ENCODE results near the gene APOA4. TPM values are rescaled to one million over a fixed set of nuclear protein-coding genes. Genes with fewer than 3 reads are reported as not detected.

The APOA4 gene
- total and polyA plus RNA-seq, 2 of the 13 experiments (the other 11 are each of a cell fraction or from before 2014, with no cell fraction given), result 3.8 to 7.2 TPM

- TF ChIP-seq CHD4 (IDR thresholded peaks at IDR 0.05; ENCODE audit: borderline replicate concordance, low read length), result no peak
- TF ChIP-seq KDM4B (CRISPR knock-in tag; IDR thresholded peaks at IDR 0.05), result peak; percentile 72; the same call in 1 of the 2 replicates
- peak; percentile 67; the same call in 1 of the 2 replicates for TF ChIP-seq ZSCAN29 (CRISPR knock-in tag; conservative IDR thresholded peaks at IDR 0.05)
- peak; percentile 65; the same call in 1 of the 2 replicates for TF ChIP-seq TP53 (CRISPR knock-in tag; conservative IDR thresholded peaks at IDR 0.05)
- TF ChIP-seq ZNF136 (CRISPR knock-in tag; IDR thresholded peaks at IDR 0.05; ENCODE audit: low read depth), result no peak
- TF ChIP-seq KAT2B (IDR thresholded peaks at IDR 0.05; ENCODE audit: borderline replicate concordance, low read depth, low read length), result no peak
- peak; percentile 84 for TF ChIP-seq NR2C2 (CRISPR knock-in tag; IDR thresholded peaks at IDR 0.05; ENCODE audit: borderline replicate concordance)
- TF ChIP-seq ZNF33A (CRISPR knock-in tag; IDR thresholded peaks at IDR 0.05; ENCODE audit: borderline replicate concordance), result peak; percentile 94
- TF ChIP-seq SCMH1 (CRISPR knock-in tag; IDR thresholded peaks at IDR 0.05; ENCODE audit: borderline replicate concordance), result no peak
- TF ChIP-seq PRPF4 (IDR thresholded peaks at IDR 0.05; ENCODE audit: low read depth, low read length, poor library complexity, severe bottlenecking), result no peak
- TF ChIP-seq ZNF414 (CRISPR knock-in tag; IDR thresholded peaks at IDR 0.05), result peak; percentile 91; the same call in 1 of the 2 replicates
- no peak for TF ChIP-seq LCORL (IDR thresholded peaks at IDR 0.05)
- TF ChIP-seq LCORL (CRISPR knock-in tag; IDR thresholded peaks at IDR 0.05), result peak; percentile 74
- TF ChIP-seq MYC (CRISPR knock-in tag; IDR thresholded peaks at IDR 0.05; ENCODE audit: borderline replicate concordance), result peak; percentile 84; the same call in 1 of the 2 replicates
- TF ChIP-seq ZNF30 (CRISPR knock-in tag; IDR thresholded peaks at IDR 0.05), result peak; percentile 68; the same call in 1 of the 2 replicates
- 0 out of 2 replicates have a peak, but pooled peaks have one; percentile 82 for TF ChIP-seq ZNF570 (CRISPR knock-in tag; IDR thresholded peaks at IDR 0.05; ENCODE audit: borderline replicate concordance)
- peak; percentile 38; the same call in 1 of the 2 replicates for TF ChIP-seq ZBTB7A (CRISPR knock-in tag; IDR thresholded peaks at IDR 0.05)
- TF ChIP-seq RARG (CRISPR knock-in tag; IDR thresholded peaks at IDR 0.05; ENCODE audit: low read depth), result no peak
- TF ChIP-seq TIGD3 (CRISPR knock-in tag; IDR thresholded peaks at IDR 0.05; ENCODE audit: borderline replicate concordance), result no peak
- TF ChIP-seq HNRNPK (IDR thresholded peaks at IDR 0.05; ENCODE audit: low read depth, low read length, poor library complexity, severe bottlenecking), result peak; percentile 74
- no peak for TF ChIP-seq DBP (CRISPR knock-in tag; IDR thresholded peaks at IDR 0.05; ENCODE audit: not compliant biosample characterization)
- peak; percentile 94 for TF ChIP-seq NFKB2 (CRISPR knock-in tag; IDR thresholded peaks at IDR 0.05; ENCODE audit: borderline replicate concordance)
- TF ChIP-seq PLRG1 (conservative IDR thresholded peaks at IDR 0.05), result no peak
- 0 out of 2 replicates have a peak, but pooled peaks have one; percentile 7 for TF ChIP-seq ZNF12 (CRISPR knock-in tag; IDR thresholded peaks at IDR 0.05)
- 0 out of 2 replicates have a peak, but pooled peaks have one; percentile 44 for TF ChIP-seq ZNF180 (CRISPR knock-in tag; IDR thresholded peaks at IDR 0.05; ENCODE audit: borderline replicate concordance, low read depth)
- TF ChIP-seq DPF2 (CRISPR knock-in tag; IDR thresholded peaks at IDR 0.05; ENCODE audit: borderline replicate concordance, low read depth), result no peak
- TF ChIP-seq DNMT3B (CRISPR knock-in tag; conservative IDR thresholded peaks at IDR 0.05), result peak; percentile 40; the same call in 1 of the 2 replicates
- TF ChIP-seq CCAR2 (optimal IDR thresholded peaks at IDR 0.05; ENCODE audit: low read depth, low read length), result no peak
These were observed 50.5 kb downstream of the APOA4 start, which contains the start of gene BUD13 (continued) for GRCh38 chr11:116772443-116773202.

All from HepG2 (cell line).